SU-DHL-6 (cell line): ENCODE measurements around the gene SEMA5A.

Experiments used
- EZH2phosphoT487 ChIP-seq: fragments of 200-600 bp; sonication (generic), shearing (Covaris generic); conservative IDR thresholded peaks from 2 replicates; pipeline ENCODE4 v1.6.1; 2018; ENCODE audit warnings: mild to moderate bottlenecking, antibody characterized with exemption, low read length, moderate library complexity, mixed read lengths
- TF ChIP-seq, protein P1 (sequence below): fragments of 200-600 bp; sonication (generic); IDR thresholded peaks from one replicate; pipeline ENCODE4 v1.5.1; 2017; ENCODE audit warnings: antibody characterized with exemption, mild to moderate bottlenecking, low read length, moderate library complexity; ENCODE audit not compliant: insufficient read depth, poor library complexity, severe bottlenecking

DNA sequence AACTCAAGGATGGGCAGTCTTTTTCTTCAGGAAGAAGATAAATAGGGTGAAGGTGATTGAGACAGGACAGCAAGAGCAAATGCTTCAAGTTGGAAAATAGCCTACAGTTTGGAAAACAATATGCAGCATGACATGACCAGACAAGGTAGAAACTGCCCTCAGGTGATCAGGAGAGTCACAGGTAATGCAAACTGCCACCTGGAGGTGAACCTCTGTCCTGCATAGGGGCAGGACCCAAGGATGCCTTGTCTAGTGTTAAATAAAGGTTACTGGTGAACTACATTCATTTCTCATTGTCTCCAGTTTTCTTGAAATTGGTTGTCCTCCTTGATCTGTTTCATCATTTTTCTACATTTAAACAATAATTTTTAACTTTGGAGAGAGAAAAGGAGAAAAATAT, 232.1 kb downstream of the SEMA5A start:
- TF ChIP-seq, protein P1, sequence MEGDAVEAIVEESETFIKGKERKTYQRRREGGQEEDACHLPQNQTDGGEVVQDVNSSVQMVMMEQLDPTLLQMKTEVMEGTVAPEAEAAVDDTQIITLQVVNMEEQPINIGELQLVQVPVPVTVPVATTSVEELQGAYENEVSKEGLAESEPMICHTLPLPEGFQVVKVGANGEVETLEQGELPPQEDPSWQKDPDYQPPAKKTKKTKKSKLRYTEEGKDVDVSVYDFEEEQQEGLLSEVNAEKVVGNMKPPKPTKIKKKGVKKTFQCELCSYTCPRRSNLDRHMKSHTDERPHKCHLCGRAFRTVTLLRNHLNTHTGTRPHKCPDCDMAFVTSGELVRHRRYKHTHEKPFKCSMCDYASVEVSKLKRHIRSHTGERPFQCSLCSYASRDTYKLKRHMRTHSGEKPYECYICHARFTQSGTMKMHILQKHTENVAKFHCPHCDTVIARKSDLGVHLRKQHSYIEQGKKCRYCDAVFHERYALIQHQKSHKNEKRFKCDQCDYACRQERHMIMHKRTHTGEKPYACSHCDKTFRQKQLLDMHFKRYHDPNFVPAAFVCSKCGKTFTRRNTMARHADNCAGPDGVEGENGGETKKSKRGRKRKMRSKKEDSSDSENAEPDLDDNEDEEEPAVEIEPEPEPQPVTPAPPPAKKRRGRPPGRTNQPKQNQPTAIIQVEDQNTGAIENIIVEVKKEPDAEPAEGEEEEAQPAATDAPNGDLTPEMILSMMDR, result no peak
- no peak for TF ChIP-seq EZH2phosphoT487
